Stimulated activated CD4-positive, alpha-beta T cell treated with anti-CD3 and anti-CD28 coated beads, Interleukin-1b, Interleukin-23, amount 100 ng/mL, for 1 hour (primary cell): ENCODE data around the gene SKIL.

Experiments used
- DNase-seq, 2 donors: peaks; one replicate each; pipeline ENCODE4 v3.0.0-alpha.2; 2020; ENCODE audit warnings: low read depth in 2 of 2

SKIL gene

GRCh38 chr3:170350515-170351413, 6.8 kb upstream of the SKIL start:
- DNase-seq, result no peak

DNA sequence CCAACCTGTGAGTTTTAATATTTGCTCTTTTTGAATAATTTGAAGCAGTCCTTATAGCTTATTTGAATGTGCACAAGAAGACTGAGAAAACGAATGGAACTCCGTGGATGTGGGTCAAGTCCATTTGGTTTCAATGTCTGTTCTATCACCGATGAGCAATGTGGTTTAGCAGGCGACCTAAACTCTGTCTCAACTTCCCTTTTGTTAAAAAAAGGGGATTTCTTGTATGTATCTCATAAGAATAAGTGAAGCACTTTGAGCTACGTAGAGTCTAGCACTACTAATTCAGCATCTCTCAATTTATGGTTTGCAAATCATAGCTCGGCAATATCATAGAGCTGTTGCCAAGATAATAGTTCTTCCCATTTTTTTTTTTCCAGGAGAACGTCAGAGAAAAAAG, 4.6 kb upstream of the SKIL start:
- no peak for DNase-seq

- no peak for DNase-seq
Observed at GRCh38 chr3:170353485-170353884, 4.0 kb upstream of the SKIL start.

DNA sequence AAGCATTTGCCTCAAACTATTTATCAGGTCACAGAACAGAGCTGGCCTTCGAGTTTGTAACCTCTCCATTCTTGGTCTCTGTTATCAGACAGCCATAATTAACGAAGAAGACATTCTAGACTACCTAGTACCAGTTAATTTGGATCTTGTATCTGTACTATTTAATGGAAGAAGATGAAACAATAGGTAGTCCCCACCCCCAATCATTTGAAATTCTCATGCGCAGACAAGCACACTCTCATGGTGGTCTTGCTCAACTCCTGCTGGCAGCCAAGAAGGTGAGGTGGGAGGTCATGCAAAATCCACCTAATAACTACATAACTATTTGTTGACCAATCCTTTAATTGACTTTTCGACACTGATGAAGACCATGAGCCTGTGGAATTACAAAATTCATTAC, 2.8 kb upstream of the SKIL start:
- DNase-seq, result no peak

- no peak for DNase-seq
Observed at GRCh38 chr3:170355738-170356595, 1.5 kb upstream of the SKIL start.

DNA sequence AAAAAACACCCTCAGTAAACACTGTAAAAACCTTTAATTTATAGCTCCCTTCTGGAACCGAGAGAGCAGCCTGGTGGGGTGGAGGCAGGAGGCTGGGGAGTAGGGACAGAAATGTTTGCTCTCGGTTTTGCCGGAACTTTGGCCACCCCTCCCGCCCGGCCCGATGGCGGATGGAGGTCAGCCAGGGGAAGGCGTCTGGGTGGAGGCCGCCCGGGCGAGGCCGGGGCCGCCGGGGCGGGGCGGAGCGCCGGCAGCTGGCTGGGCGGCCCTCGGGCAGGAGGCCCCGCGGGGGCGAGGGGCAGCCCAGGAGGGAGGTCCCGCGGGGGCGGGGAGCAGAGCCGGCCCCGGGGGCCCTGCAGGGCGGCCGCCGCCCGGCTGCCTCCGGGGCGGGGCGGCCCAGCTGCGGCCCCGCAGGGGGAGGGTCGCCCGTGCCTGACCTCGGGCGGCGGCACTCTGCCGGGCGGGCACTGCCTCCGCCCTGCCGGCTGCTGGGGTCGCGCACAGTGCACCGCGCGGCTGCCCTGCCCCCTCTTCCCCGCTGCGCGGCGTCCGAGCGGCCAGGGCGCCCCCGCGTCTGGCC, 829 bp upstream of the SKIL start:
- peak; percentile 16 to 20 for DNase-seq

DNA sequence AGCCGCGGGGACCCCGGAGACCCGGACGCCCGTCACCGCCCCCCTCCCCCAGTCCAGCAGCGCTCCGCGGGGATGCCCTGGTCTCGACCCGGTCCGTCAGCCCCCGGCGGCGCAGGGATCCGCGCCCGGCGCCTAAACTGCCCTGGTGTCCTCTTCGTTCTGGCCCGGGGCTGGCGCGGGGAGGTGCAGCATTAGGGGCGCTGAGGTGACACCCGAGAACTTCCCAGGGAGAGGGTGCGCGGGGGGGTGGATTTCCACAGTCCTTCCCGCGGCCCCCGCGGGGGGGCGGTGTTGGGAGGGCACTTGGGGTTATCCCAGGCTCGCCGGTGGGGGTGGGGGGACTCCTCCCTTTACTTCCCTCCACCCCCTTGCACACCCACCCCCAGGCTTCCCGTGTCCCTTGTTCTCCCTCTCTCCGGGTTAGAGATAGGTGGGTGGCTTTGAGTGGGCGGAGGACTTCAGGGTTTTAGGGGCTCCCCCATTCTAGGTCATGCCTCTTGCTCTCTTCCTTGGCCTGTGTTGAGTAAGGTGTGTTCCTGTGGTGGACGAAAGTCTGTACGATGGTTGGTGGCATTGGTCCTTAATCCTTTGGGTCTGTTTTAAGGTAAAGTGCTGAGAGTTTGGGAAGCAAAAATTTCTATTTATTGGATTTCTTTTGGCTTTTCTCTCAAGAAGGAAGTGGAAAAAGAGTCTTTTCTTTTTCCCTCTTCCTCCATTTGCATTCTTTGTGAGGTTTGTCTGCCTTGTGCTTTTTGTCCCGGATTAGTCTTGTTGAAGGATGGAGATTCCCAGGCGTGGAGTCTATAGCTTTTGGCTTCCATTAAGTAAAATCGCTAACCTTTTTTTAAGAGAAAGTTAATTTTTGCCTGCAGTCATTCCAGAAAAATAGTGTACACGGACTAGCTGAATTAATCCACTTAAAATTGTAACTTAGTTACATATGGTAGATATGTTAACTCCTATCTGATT, 811 bp downstream of the SKIL start:
- peak; percentile 63 to 66 for DNase-seq

DNA sequence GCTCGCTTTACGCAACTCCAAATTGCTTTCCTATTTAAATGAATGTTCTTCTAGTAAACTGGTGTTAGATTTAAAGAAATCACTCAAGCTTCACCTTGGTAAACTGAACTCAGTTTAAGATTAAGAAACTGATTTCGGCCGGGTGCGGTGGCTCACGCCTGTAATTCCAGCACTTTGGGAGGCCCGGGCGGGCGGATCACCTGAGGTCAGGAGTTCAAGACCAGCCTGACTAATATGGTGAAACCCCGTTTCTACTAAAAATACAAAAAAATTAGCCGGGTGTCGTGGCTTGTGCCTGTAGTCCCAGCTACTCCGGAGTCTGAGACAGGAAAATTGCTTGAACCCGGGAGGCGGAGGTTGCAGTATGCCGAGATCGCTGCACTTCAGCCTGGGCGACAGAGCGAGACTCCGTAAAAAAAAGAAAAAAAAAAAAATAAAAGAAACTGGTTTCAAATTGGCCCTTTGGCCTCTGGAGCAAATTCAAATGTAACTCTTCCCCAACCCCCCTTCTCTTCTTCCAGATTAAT, 1.7 kb downstream of the SKIL start:
- DNase-seq, result no peak

DNA sequence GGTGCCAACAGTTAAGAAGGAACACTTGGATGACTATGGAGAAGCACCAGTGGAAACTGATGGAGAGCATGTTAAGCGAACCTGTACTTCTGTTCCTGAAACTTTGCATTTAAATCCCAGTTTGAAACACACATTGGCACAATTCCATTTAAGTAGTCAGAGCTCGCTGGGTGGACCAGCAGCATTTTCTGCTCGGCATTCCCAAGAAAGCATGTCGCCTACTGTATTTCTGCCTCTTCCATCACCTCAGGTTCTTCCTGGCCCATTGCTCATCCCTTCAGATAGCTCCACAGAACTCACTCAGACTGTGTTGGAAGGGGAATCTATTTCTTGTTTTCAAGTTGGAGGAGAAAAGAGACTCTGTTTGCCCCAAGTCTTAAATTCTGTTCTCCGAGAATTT, 3.0 kb downstream of the SKIL start:
- no peak for DNase-seq

DNA sequence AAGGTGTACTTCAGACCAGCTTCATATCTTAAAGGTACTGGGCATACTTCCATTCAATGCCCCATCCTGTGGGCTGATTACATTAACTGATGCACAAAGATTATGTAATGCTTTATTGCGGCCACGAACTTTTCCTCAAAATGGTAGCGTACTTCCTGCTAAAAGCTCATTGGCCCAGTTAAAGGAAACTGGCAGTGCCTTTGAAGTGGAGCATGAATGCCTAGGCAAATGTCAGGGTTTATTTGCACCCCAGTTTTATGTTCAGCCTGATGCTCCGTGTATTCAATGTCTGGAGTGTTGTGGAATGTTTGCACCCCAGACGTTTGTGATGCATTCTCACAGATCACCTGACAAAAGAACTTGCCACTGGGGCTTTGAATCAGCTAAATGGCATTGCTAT, 3.4 kb downstream of the SKIL start:
- DNase-seq, result no peak

GRCh38 chr3:170361711-170362110, 4.2 kb downstream of the SKIL start:
- no peak for DNase-seq

DNA sequence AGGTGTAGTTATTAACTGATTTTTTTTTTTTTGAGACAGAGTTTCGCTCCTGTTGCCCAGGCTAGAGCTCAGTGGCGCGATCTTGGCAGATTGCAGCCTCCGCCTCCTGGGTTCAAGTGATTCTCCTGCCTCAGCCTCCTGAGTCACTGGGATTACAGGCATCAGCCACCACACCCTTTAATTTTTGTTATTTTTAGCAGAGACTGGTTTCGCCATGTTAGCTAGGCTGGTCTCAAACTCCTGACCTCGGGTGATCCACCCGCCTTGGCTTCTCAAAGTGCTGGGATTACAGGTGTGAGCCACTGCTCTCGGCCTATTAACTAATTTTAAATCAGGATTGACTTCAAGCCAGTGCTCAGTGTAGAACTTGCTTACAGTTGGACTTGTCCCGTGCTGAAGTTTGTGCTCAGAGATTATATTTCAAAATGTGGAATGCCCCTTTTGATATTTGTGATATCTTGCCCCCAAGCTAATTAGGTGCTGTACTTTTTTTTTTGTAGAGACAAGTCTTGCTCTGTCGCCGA, 6.0 kb downstream of the SKIL start:
- no peak for DNase-seq

GRCh38 chr3:170364965-170365364, 7.5 kb downstream of the SKIL start:
- no peak for DNase-seq

GRCh38 chr3:170367797-170368196, 10.3 kb downstream of the SKIL start:
- no peak for DNase-seq

GRCh38 chr3:170368921-170369320, 11.4 kb downstream of the SKIL start:
- no peak for DNase-seq

DNA sequence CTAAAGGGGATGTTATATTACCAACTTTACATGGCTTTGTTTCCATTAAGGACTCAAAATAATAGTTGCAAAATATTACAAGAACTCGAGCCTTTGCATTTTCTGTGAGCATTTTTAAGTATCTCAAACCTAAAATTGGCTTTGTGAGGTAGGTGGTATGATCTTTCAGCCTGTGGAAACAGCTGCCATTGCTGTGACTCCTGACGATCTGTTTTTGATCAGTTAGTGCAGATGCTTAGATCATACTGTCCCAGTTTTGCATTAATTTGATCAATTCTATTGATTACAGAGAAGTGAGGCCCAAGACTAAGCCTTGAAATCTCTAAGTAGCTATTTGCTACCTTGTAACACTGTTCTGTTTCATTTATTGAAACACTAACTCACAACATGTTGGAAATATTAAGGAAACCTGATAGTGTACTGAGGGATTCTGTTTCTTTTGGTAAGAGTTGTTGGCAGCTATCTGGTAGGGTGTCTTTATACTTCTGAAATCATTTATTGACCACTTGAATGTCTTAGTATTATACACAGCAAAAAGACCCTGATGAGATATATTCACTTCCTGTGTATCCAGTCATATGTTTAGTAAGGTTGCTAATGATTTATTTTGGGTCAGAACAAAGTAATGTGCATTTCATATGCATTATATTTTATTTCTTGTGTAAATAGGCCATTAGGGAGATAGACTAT, 14.8 kb downstream of the SKIL start:
- no peak for DNase-seq

GRCh38 chr3:170383567-170383966, 26.1 kb downstream of the SKIL start:
- DNase-seq, result no peak

- no peak for DNase-seq
Observed at GRCh38 chr3:170386468-170386867, 29.0 kb downstream of the SKIL start.

GRCh38 chr3:170387950-170388349, 30.4 kb downstream of the SKIL start:
- DNase-seq, result no peak

DNA sequence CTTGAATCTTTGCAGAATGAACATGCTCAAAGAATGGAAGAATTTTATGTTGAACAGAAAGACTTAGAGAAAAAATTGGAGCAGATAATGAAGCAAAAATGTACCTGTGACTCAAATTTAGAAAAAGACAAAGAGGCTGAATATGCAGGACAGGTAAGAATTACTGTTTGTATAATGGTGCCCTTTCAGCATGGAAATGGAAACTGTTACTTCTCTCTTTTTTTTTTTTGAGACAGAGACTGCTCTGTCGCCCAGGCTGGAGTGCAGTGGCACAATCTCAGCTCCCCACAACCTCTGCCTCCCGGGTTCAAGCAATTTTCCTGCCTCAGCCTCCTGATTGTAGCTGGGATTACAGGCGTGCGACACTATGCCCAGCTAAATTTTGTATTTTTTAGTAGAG, 33.6 kb downstream of the SKIL start:
- no peak for DNase-seq
